ENCODE data around the gene DNAH1.

DNA sequence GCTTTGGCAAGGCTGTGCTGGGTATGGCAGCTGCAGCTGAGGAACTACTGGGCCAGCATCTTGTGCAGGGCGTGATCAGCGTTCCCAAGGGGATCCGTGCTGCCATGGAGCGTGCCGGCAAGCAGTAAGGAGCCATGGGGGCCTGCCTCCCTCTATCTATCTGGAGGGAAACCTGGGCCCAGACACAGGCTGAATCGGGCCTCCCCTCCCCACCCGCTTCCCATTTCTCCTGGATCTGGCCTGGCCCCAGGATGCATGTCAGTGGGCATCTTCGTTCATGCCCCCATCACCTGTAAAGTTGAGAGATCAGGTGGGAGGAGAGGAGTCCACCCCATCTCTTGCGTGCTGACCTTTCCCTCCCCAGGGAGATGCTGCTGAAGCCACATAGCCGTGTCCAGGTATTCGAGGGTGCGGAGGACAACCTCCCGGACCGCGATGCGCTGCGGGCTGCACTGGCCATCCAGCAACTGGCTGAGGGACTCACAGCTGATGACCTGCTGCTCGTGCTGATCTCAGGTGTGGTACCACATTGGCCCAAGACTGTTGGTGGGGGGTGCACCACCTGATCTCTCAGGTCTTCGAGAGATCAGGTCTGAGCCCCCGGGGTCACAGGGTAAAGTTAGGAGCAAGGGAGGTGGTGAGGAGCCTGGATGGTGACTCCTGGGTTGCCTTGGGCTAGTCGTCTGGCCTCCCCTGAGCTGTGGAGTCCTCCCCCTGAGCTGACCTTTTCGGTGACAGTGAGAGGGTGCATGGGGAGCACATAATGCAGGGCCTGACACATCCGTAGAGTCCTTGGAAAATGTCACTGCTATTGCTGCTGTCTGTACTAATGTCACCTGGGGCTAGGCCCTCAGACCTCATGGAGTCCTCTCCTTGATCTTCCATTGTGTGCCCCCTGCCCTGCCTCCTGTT is 25.3 kb upstream of the DNAH1 start:
- no peak for TF ChIP-seq RFX5 (IDR thresholded peaks at IDR 0.05; ENCODE audit: low read depth, low read length)
- TF ChIP-seq, protein P1, sequence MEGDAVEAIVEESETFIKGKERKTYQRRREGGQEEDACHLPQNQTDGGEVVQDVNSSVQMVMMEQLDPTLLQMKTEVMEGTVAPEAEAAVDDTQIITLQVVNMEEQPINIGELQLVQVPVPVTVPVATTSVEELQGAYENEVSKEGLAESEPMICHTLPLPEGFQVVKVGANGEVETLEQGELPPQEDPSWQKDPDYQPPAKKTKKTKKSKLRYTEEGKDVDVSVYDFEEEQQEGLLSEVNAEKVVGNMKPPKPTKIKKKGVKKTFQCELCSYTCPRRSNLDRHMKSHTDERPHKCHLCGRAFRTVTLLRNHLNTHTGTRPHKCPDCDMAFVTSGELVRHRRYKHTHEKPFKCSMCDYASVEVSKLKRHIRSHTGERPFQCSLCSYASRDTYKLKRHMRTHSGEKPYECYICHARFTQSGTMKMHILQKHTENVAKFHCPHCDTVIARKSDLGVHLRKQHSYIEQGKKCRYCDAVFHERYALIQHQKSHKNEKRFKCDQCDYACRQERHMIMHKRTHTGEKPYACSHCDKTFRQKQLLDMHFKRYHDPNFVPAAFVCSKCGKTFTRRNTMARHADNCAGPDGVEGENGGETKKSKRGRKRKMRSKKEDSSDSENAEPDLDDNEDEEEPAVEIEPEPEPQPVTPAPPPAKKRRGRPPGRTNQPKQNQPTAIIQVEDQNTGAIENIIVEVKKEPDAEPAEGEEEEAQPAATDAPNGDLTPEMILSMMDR (conservative IDR thresholded peaks at IDR 0.05; ENCODE audit: low read depth, low read length), result no peak
- no peak for TF ChIP-seq MAZ (IDR thresholded peaks at IDR 0.05; ENCODE audit: borderline replicate concordance, low read depth, low read length)
- TF ChIP-seq RAD21 (IDR thresholded peaks at IDR 0.05; ENCODE audit: low read length), result no peak
- TF ChIP-seq, protein P2, sequence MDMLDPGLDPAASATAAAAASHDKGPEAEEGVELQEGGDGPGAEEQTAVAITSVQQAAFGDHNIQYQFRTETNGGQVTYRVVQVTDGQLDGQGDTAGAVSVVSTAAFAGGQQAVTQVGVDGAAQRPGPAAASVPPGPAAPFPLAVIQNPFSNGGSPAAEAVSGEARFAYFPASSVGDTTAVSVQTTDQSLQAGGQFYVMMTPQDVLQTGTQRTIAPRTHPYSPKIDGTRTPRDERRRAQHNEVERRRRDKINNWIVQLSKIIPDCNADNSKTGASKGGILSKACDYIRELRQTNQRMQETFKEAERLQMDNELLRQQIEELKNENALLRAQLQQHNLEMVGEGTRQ (IDR thresholded peaks at IDR 0.05; ENCODE audit: low read depth, low read length), result no peak
- TF ChIP-seq POLR2A (IDR thresholded peaks at IDR 0.05; ENCODE audit: low read depth, low read length), result no peak
- TF ChIP-seq CEBPB (IDR thresholded peaks at IDR 0.05; ENCODE audit: low read depth, low read length), result no peak
- TF ChIP-seq RCOR1 (IDR thresholded peaks at IDR 0.05; ENCODE audit: insufficient replicate concordance, low read length), result no peak
- no peak for TF ChIP-seq BHLHE40 (IDR thresholded peaks at IDR 0.05; ENCODE audit: low read depth, low read length)
- no peak for TF ChIP-seq MAFK (IDR thresholded peaks at IDR 0.05; ENCODE audit: low read depth, low read length)
- TF ChIP-seq MXI1 (IDR thresholded peaks at IDR 0.05; ENCODE audit: borderline replicate concordance, low read depth, low read length), result no peak
- no peak for TF ChIP-seq CHD1 (IDR thresholded peaks at IDR 0.05; ENCODE audit: low read depth, low read length)
